HG02970 (cell line): Measurements from ENCODE around the gene MYO9A.

Source experiments
- ATAC-seq: cut with Tn5 transposase; IDR thresholded peaks from one replicate; pipeline ENCODE4 v1.9.1; 2021; ENCODE audit warnings: mild to moderate bottlenecking, moderate library complexity, moderate number of reproducible peaks; ENCODE audit not compliant: unreplicated experiment, low FRiP score

The MYO9A gene

DNA sequence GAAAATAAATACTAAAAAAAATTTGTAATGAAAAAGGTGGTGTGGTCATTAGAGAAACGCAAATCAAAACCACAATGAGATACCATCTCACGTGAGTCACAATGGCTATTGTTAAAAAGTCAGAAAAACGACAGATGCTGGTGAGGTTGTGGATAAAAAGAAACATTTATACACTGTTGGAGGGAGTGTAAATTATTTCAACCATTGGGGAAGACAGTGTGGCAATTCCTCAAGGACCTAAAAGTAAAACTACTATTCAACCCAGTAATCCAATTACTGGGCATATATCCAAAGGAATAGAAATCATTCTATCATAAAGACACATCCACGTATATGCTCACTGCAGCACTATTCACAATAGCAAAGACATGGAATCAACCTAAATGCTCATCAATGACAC lies 120.3 kb downstream of the MYO9A start:
- no peak for ATAC-seq

DNA sequence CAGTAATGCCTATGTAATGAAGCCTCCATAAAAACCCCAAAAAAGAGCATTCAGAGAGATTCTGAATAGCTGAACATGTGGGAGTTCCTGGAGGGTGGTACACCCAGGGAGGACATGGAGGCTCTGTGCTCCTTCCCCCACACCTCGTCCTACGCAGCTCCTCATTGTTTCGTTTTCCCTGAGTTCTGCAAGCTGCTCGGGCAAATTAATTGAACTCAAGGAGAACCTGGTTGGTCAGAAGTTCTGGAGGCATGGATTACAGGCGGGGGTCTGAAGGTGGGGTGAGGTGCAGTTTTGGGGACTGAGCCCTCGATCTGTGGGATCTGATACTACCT lies 142.2 kb downstream of the MYO9A start:
- ATAC-seq: no peak

DNA sequence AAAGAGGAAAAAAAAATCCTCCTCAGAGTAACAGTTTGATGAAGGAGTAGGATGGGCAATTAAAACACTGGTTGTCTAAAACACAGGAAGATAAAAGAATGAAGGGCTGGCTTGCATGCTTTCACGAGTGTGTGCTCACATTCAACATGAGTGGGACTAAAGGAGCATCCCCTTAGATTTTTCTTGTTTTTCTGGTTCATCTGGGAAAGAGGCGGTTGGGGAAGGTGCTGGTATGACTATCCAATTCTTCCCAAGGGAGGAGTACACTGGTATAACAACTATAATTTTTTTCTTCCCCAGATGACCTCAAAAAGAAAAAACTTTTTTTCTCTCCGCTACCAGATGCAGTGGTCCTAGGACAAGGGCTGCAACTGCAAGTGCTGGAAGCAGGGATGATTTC lies 143.7 kb downstream of the MYO9A start:
- no peak for ATAC-seq

DNA sequence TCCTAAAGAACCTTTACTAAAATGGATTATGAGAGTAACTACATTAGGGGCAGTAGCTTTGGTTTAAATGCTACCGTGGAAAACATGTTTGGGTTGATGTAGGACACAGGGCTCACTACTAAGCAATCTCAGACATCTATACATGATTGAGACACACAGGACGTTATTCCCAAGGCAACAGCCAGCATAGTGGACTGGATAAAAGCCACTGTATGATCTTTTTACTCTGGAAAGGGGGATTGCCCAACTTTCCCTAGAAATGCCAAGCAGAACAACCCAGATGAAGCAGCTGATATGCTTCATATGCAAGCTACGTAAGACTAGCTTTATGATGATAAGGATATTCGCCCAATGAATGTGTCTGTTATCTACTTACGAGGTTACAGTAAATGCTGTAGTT lies 144.6 kb downstream of the MYO9A start:
- no peak for ATAC-seq

DNA sequence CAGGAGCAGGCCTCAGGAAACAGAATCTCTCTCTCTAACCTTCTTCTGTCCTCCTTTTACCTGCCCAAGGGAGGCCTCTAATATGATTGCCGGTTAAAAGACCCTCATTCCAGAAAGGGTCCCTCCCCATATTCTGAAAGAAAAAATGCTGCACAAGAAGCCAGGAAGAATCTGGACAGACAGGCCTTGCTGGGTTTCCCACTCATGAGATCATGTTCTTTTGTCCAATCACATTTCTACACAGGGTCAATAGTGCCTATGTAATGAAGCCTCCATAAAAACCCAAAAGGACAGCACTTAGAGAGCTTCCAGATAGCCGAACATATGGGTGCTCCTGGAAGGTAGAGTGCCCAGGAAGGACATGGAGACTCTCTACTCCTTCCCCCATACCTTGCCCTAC lies 146.0 kb downstream of the MYO9A start:
- ATAC-seq: no peak

DNA sequence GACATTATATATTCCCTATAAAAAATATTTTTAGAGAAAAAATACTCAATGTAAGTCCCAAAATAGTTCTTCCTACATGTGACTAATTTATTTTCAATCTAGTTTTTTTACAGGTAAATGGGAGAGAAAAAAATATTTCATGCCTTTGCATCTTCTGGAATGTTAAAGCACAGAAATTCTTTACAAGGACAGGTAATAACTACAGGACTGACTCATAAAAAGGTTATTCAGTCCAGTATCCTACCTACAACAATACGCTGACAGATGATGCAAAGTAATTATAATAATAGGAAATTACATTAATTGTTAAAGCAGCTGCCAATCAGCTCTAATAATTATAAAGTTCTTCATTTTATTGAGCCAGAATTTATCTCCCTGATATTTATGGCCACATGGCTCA lies 147.5 kb downstream of the MYO9A start:
- no peak for ATAC-seq

DNA sequence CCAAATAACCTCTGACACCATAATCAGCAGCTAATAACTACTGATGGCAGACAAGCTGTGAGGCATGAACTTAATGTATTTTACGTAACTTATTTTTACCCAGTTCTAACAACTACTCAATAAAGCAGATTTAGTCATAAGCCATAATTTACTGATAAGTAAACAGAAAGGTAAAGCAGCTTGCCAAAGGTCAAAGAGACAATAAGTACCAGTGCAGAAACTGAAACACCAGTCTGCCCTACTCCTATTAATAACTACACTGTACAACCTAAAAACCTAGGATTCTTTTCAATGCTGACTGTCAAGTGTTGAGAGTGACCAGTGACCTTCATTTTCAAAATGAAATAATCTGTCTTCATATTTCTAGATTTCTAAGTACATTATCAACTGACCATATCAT lies 155.4 kb downstream of the MYO9A start:
- ATAC-seq: no peak

DNA sequence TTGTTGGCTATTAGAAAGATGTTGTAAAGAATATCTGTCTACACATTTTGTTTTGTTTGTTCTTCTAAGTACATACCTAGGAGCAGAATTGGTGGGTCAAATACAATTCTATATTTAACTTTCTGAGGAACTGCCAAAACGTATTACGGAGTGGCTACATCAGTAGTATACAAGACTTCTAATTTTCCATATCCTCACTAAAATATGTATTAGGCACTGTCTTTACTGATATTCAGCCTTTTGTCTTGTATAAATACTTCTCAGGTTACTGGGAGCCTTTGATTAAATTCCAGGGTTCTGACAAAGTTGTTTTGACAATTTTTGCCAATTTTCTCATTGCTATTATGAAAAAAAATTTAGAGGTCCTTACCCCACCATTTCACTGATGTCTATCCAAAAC lies 160.9 kb downstream of the MYO9A start:
- no peak for ATAC-seq

DNA sequence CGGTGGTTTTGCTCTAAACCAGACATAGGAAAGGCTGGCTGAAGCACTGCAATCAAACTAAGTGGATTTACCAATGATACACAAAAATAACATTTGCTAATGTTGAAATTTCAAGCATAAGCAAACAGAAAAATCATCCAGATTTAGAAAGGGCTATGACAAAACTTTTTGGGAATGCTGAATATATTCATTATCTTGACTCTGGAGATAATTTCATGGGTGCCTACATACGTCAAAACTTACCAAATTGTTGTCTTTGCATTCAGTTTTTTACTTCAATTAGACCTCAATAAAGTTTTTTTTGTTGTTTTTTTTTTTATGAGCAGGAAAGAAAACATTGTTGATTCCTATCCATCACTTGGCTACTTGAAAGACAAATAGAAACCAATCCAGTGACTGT lies 166.8 kb downstream of the MYO9A start:
- no peak for ATAC-seq

DNA sequence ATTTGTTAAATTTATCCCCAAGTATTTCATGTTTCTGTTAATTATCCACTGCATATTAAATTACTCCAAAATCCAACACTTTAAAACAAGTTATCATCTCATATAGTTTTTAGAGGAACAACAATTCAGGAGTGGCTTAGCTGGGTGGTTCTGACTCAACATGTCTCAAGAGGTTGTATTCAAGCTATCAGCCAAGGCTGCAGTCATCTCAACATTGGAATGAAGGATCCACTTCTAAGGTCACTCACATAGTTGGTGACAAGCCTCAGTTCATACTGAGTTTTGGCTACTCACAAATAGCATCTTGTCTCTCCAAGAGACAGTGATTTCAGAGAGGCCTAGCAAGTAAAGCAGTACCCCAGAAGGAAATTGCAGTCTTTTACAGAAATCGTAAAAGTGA lies 172.9 kb downstream of the MYO9A start:
- no peak for ATAC-seq

DNA sequence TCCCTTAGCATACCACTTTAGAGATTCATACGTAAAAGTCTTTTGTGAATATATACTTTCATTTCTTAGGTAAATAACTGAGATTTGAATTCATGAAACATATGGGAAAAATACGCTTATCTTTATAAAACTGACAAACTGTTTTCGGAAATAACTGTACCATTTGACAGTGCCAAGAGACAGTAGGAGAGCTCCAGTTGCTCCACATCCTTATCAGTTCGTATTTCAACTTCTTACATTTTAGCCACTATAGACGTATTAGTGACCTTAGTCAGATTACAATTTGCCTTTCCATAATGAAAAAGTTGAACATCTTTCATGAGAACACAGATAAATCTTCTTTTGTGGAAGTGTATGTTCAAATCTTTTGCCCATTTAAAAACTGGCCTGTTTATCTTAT lies 174.1 kb downstream of the MYO9A start:
- no peak for ATAC-seq

DNA sequence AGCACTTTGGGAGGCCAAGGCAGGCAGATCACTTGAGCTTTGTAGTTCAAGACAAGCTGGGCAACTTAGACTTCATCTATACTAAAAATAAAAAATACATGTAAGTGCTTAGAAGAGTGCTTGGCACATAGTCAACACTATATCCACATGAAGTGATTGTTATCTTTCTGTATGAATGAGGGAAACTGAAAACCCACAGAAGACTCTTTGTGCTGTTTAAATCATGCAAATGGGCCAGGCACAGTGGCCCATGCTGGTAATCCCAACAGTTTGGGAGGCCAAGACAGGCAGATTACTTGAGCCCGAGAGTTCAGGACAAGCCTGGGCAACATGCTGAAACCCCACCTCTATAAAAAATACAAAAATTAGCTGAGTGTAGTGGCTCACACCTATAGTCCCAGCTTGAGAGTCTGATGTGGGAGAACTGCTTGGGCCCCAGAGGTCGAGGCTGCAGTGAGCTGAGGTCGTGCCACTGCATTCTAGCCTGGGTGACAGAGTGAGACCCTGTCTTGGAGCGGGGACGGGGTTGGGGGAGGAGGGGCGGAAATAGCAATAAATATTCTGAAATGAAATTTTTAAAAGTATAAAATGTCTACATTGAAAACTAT lies 177.9 kb downstream of the MYO9A start:
- ATAC-seq: no peak

DNA sequence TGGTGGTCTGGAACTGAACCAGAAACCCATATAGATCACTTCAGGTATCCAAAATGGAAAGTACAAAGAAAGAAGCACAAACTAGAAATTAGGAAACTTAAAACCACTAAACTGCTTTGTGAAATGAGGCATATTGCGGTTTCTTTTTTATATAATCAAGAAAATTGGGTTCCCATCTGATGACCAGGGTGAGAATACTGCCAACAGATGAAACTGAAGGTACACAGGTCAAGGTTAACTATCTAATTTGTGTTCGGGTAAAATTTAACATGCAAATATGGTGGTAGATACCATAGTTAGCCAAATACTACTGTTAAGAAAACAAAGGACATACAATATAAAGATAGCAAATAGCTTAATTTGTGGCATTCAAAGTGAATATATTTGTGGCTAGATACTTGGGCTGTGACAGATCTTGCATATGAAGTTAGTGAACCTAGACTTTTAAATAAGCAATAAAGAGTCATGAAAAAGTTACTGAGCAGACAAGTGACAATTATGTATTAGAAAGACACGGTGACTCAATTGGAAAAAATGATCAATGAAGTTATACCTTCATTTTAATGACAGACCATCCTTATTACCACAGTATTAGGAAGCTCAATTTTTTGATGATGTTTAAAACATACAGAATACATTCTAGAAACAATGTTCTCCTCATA lies 180.2 kb downstream of the MYO9A start:
- no peak for ATAC-seq

DNA sequence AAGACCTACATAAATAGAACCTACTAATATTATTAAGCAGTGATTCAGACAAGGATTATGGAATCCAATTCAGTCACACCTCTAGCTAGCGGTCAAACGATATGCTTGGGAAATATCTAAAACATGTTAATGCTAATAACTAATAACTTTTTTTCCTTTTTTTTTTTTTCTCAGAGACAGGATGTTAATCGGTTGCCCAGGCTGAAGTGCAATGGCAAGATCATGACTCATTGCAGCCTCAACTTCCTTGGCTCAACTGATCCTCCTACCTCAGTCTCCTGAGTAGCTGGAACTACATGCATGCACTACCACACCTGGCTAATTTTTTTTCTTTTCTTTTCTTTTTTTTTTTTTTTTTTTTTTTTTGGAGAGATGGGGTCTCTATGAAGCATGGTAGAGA lies 183.5 kb downstream of the MYO9A start:
- no peak for ATAC-seq

DNA sequence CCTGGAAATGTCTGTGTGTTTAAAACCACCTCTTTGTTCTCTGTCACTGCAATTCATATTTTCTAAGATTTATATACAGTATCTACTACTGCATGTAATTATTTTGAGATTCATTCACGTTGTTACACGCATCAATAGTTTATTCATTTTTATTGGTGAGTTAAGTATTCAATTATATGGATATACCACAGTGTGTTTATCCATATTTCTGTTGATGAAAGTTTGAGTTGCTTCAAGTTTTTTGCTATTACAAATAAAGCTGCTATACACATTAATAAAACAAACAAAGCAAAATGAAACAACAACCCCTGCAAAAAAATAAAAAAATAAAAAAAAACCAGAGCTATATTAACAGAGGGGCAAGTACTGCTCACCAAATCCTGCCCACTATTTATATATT lies 185.3 kb downstream of the MYO9A start:
- ATAC-seq: no peak

DNA sequence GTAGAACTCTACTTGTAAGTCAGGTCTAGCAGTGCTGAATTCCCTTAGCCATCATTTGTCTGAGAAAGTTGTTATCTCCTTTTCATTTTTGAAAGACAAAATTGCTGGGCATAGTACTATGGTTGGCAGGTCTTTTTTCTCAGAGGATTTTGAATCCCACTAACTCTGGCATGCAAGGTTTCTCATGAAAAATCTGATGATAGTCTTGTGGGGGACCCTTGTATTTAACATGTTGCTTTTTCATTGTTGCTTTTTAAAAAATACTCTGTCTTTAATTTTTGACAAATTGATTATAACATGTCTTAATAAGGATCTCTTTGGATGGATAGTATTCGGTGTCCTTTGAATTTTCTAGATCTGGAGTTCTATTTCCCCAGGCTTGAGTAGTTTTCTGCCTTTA lies 186.7 kb downstream of the MYO9A start:
- ATAC-seq: no peak

DNA sequence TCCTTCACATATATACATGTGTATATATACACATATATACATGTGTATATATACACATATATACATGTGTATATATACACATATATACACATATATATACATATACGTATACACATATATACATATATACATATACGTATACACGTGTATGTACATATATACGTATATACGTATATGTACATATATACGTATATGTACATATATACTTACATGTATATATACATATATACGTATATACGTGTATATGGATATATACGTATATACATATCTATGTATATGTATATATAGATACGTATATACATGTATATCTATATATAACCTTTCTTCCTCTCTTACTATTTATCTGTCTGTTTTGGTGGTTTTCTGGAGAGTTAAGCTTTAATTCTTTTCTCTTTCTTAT lies 192.8 kb downstream of the MYO9A start:
- ATAC-seq: no peak

DNA sequence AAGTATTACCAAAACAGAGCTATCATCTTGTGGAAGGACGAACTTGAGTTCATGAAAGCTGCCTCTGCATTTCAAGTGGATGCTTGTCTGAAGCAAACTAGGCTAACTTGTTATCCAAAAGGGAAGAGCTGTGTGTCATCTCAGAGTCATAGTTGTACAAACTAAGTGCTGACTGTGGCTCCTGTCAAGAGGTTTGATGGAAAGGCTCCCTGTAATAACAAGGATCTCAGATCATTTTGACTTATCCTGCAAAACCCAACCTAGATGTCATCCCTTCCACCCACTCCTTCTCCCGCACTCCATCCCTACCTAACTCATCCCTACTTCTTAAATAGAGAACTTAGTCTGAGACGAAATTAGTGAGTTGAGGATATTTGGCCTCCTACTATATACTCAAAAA lies 196.8 kb downstream of the MYO9A start:
- ATAC-seq: no peak

DNA sequence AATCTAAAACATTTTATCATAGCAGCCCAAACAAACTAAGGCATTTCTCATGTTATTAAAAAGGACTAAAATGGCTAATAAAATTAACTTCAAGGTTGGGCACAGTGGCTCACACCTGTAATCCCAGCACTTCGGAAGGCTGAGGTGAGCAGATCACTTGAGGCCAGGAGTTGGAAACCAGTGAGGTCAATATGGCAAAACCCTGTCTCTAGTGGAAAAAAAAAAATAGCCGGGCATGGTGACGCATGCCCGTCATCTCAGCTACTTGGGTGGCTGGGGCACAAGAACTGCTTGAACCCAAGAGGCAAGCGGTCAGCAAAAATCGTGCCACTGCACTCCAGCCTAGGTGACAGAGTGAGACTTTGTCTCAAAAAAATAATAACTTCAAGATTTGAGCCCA lies 197.4 kb downstream of the MYO9A start:
- no peak for ATAC-seq

DNA sequence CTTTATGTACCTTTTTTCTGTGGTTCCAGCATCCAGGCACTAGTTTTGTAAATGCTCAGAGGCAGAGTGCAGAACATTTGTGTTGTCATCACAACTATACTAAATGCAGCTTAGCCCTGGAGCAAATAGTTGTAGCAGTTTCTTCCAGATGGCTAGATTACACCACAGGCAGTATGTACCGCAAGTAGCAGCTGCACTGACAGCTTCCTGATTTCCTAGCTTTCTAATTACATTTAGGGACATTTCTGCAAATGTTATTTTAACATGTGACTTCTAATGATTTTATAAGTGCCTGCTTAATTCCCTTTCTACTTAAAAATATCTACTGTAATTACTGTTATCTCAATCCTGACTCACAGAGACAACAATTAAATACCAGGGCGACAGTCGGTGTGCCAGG lies 201.1 kb downstream of the MYO9A start:
- ATAC-seq: no peak

DNA sequence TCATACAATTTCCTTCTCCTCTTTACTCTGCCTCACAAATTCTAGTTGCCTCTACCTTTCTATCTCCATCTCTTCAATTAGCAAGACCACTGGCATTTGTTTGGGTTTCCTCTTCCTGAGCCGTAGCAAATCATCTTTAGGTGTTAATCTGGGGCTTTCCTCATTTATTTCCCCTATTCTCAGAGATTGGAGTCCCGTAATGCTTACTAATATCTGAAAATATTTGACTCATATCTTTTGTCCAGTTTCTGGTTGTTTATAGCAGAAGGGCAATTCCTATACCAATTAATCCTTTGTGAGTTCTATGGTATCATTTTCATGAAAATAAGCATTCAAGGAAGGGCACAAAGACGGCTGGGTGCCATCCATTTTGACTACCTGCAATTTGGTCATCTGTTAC lies 203.9 kb downstream of the MYO9A start:
- no peak for ATAC-seq

DNA sequence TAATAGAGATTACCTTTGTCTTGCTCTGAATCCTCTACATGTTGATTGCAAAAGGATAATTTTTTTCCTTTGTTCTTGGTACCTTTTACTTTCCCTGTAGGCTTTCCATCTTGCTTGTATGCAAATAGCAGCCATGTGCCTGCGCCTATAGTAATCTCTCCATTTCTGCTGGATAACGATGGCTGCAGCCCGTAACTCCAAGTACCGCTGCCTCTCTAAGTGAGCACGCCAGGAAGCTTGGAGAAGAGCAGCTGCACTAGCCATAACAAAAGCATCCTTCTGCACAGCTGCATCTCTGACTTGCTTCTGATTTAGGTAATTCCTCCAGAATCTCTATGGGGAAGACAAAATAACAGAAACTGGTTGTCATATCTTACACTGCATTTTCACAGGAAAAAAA lies 218.3 kb downstream of the MYO9A start:
- no peak for ATAC-seq

DNA sequence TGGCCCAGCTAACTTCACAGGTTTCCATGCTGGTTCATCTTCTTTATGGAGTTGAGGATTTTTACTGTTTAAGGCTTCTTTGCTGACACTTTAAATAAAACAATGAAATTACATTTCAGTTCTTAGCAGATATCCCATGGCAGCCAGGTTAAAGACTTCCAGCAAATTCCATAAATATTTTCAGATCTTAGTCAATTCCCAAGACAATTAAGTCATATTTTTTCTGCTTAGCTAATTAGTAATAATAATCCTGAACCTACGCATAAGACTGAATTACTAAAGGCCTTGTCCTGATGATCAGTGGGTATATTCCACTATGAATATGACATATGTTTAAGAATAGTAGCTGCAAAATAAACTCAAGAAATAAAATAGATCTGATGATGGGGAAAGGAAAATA lies 224.3 kb downstream of the MYO9A start:
- ATAC-seq: no peak
